ENCODE measurements around the gene CACNA2D1.

DNA sequence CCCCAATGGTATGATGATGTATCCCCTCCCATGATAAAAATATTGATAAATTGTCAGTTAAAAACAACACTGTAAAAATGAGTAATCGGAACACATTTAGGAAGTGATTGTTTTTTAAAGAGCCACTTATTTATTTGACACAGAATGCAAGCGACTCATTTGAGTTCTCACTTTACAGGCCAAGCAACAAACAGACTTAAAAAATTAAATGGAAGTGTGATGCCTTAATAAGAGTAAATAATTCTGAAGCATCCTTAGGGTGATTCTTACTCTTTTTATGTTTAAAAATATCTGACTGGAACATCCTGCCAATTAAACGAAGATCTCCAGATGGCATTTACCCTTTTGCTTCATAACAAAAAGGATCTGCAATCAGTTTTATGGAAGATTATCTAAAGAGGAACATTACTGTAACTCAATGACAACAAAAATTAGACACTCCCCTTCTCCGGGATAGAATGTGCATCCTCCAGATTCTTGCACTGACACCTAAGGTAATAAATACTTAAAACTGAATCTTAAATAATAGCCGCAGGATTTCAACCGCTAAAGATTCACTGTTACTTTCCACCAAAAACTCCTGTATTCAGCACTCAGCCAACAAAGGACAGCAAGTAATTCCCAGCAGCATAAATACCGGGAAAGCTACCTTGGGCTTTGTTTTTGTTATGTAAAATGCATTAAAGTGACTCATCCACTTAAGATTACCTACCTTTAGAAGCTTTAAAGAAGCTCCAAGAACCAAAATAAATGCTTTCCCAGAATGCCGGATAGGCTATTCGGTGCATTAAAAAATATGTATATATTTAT, 1.7 kb downstream of the CACNA2D1 start:
- no peak for TF ChIP-seq CTCF (IDR thresholded peaks at IDR 0.05)
- no peak for TF ChIP-seq POLR2A (IDR thresholded peaks at IDR 0.05)
